ENCODE measurements around the gene GAB2. TPM values are rescaled to one million over a fixed set of nuclear protein-coding genes. Genes with fewer than 3 reads are reported as not detected.
"Not testable (repeated sequence)": the region's sequence is repeated elsewhere in the genome, so short reads cannot be mapped to it uniquely, and the experiment has no call there.

The GAB2 gene
- total RNA-seq, 2 experiments from 2014 or later = 10.7 to 11.9 TPM

DNA sequence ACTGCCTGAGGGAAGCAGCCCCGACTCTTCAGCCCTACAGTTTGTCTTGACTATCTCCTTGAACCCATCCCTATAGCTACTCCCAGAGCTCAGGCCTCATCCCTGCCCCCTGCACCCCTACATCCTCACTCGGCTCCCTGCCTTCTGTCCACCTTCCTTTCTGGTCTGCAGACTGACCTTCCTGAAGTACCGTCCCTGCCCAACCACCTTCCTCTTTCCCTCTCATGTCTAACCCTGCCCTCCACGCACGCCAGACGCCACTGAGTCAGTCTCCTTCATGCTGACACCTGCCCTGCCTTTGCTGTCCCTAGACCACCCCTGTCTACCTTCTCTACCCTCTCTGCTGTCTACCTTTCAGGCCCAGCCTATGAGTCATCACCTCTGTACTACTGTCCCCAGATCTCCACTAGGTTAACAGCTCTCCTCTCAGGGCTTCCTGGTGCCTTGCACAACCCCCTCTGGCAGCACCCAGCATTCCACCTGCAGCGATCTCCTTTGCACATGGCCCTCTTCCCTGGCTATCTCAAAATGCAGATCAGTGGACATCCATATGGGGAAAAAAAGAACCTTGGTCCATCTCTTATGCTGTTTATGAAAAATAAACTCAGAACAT lies 238.1 kb downstream of the GAB2 start:
- Mint-ChIP-seq H3K36me3 (ENCODE audit: low read depth) (peaks cover 33% of the 10 kb centered on the region), H3K4me1 (ENCODE audit: low read depth) (peaks cover 6% of the 10 kb centered on the region), H3K27me3 (no peaks in the 10 kb centered on the region), H3K4me3 (no peak overlapping the region), H3K27ac (peak overlapping the region; percentile 15), H3K9me3 (no peaks in the 10 kb centered on the region)
- H3K4me1 ChIP-seq (ENCODE audit: insufficient read depth, low read length) = no peaks in the 10 kb centered on the region
- no peak overlapping the region for H3K4me3 ChIP-seq (ENCODE audit: low read length)
- CTCF ChIA-PET = no interaction called here
- H3K27ac ChIP-seq (ENCODE audit: low read depth in 1 of 2, low read length in 2 of 2) = no peak overlapping the region
- DNase-seq = no peak
- no peak for TF ChIP-seq CTCF (IDR thresholded peaks at IDR 0.05)
- H3K27me3 ChIP-seq (ENCODE audit: control insufficient read depth in 1 of 2, insufficient read depth in 2 of 2, low read length in 2 of 2) = no peaks in the 10 kb centered on the region
- POLR2A ChIA-PET = interaction anchor here (1.0 kb wide), 1 partner anchor 9 kb away, joined by 4 read pairs; the partner anchor contains the start of genes KCTD21 and USP35
- no peaks in the 10 kb centered on the region for H3K9me3 ChIP-seq (ENCODE audit: control insufficient read depth in 1 of 2, insufficient read depth in 1 of 2, low read length in 2 of 2)
- intact Hi-C loops (cut with DNase I, micrococcal nuclease) = no loop called here
- no peak for ATAC-seq (ENCODE audit: poor library complexity)
- H3K36me3 ChIP-seq (ENCODE audit: insufficient read depth, low read length) = peaks cover 3% of the 10 kb centered on the region

DNA sequence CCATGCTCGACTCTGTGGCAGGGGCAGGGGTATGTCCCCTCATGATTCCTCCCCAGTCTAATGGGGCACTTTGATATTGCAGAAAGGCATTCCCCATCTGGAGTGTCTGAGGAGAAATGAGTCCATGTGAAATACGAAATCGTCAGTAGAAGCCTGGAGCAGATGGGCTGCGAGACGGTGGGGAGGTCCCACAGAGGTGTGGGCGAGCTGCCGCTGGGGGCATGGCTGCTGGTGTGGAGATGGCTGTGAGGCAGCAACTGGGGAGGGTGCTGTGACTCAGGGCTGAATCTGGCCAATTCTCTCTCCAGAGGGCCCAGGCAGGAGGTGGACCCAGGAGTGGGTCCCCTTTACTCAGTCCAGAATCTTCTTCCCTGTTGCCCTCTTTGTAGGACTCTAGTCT lies 240.4 kb downstream of the GAB2 start:
- Histone ChIP-seq H3K36me3 (ENCODE audit: insufficient read depth, low read length) (peaks cover 18% of the 10 kb centered on the region), H3K4me1 (ENCODE audit: insufficient read depth, low read length) (no peaks in the 10 kb centered on the region), H3K27ac (ENCODE audit: low read depth in 1 of 2, low read length in 2 of 2) (no peak overlapping the region), H3K4me3 (ENCODE audit: low read length) (no peak overlapping the region), H3K9me3 (ENCODE audit: control insufficient read depth in 1 of 2, insufficient read depth in 1 of 2, low read length in 2 of 2) (no peaks in the 10 kb centered on the region), H3K27me3 (ENCODE audit: control insufficient read depth in 1 of 2, insufficient read depth in 2 of 2, low read length in 2 of 2) (no peaks in the 10 kb centered on the region)
- DNase-seq (no peak), ATAC-seq (ENCODE audit: poor library complexity) (no peak)
- H3K4me1 Mint-ChIP-seq (ENCODE audit: low read depth) = no peaks in the 10 kb centered on the region
- intact Hi-C loops (cut with DNase I, micrococcal nuclease) = no loop called here
- peaks cover 50% of the 10 kb centered on the region for H3K36me3 Mint-ChIP-seq (ENCODE audit: low read depth)
- CTCF ChIA-PET = interaction anchor here (0.7 kb wide), 1 partner anchor 80 kb away, joined by 3 read pairs; no protein-coding TSS in a partner anchor
- H3K27ac Mint-ChIP-seq = peak overlapping the region; percentile 51
- no peak overlapping the region for H3K4me3 Mint-ChIP-seq
- POLR2A ChIA-PET = no interaction called here
- no peaks in the 10 kb centered on the region for H3K27me3 Mint-ChIP-seq
- H3K9me3 Mint-ChIP-seq = no peaks in the 10 kb centered on the region
- TF ChIP-seq CTCF (IDR thresholded peaks at IDR 0.05) = no peak

DNA sequence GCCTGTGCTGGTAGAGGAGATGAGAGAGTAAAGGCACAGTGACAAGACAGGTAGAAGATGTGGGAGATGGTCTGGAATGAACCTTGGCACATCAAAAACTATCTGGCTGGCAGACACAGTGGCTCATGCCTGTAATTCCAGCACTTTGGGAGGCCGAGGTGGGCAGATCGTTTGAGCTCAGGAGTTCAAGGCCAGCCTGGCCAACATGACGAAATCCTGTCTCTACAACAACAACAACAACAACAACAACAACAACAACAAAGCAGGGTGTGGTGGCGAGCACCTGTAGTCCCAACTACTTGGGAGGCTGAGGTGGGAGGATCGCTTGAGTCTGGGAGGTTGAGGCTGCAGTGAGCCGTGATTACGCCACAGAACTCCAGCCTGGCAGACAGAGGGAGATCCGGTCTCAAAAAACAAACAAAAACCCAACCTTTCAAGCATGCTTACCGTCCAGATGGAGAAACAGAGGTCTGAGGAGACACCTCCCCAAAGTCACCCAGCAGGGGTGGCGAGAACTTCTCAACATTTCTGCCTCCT lies 240.9 kb downstream of the GAB2 start:
- H3K36me3 Mint-ChIP-seq (ENCODE audit: low read depth) = peaks cover 50% of the 10 kb centered on the region
- Histone ChIP-seq H3K36me3 (ENCODE audit: insufficient read depth, low read length) (peaks cover 18% of the 10 kb centered on the region), H3K27ac (ENCODE audit: low read depth in 1 of 2, low read length in 2 of 2) (no peak overlapping the region), H3K9me3 (ENCODE audit: control insufficient read depth in 1 of 2, insufficient read depth in 1 of 2, low read length in 2 of 2) (no peaks in the 10 kb centered on the region), H3K4me3 (ENCODE audit: low read length) (no peak overlapping the region), H3K4me1 (ENCODE audit: insufficient read depth, low read length) (no peaks in the 10 kb centered on the region), H3K27me3 (ENCODE audit: control insufficient read depth in 1 of 2, insufficient read depth in 2 of 2, low read length in 2 of 2) (no peaks in the 10 kb centered on the region)
- no peaks in the 10 kb centered on the region for H3K4me1 Mint-ChIP-seq (ENCODE audit: low read depth)
- no peak overlapping the region for H3K4me3 Mint-ChIP-seq
- peak overlapping the region; percentile 5 for H3K27ac Mint-ChIP-seq
- TF ChIP-seq CTCF (IDR thresholded peaks at IDR 0.05) = no peak
- ATAC-seq (ENCODE audit: poor library complexity) (no peak), DNase-seq (no peak)
- intact Hi-C loops (cut with DNase I, micrococcal nuclease) = no loop called here
- H3K27me3 Mint-ChIP-seq = no peaks in the 10 kb centered on the region
- no peaks in the 10 kb centered on the region for H3K9me3 Mint-ChIP-seq
- ChIA-PET POLR2A (no interaction called here), CTCF (no interaction called here)

GRCh38 chr11:78175862-78176261 lies 241.8 kb downstream of the GAB2 start:
- H3K27me3 Mint-ChIP-seq; H3K27me3 ChIP-seq (ENCODE audit: control insufficient read depth in 1 of 2, insufficient read depth in 2 of 2, low read length in 2 of 2); POLR2A ChIA-PET; H3K9me3 Mint-ChIP-seq; ATAC-seq (ENCODE audit: poor library complexity); H3K9me3 ChIP-seq (ENCODE audit: control insufficient read depth in 1 of 2, insufficient read depth in 1 of 2, low read length in 2 of 2); H3K27ac ChIP-seq (ENCODE audit: low read depth in 1 of 2, low read length in 2 of 2); H3K4me3 Mint-ChIP-seq; DNase-seq; H3K4me3 ChIP-seq (ENCODE audit: low read length); intact Hi-C loops (cut with DNase I, micrococcal nuclease); H3K4me1 Mint-ChIP-seq (ENCODE audit: low read depth); H3K4me1 ChIP-seq (ENCODE audit: insufficient read depth, low read length): not testable (repeated sequence)
- H3K36me3 Mint-ChIP-seq (ENCODE audit: low read depth) = peaks cover 50% of the 10 kb centered on the region
- peak overlapping the region; percentile 5 for H3K27ac Mint-ChIP-seq
- H3K36me3 ChIP-seq (ENCODE audit: insufficient read depth, low read length) = peaks cover 18% of the 10 kb centered on the region
- CTCF ChIA-PET = interaction anchor here (0.9 kb wide), 1 partner anchor 276 kb away, joined by 4 read pairs; no protein-coding TSS in a partner anchor

All from CD4-positive, alpha-beta T cell (primary cell).